ENCODE measurements around the gene PRKAG1.

Gene PRKAG1

DNA sequence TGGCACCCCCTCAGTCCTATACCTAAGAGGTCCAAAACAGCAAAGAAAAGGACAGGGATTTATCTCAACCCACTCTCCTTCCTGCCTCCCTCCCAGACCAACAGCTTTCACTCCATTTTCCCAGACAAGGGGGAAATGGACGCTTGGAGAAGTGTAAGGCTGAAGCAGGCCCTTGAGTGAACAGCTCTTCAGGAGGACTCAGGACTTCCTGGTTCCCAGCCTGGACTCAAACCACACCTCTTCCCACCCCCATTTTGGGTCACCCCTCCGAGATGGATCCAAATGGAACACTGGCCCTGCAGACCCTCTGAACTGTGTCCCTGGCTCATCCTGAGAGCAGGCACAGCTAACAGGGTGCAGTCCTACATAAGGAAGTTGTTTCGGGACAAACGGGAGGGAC is 39.3 kb upstream of the PRKAG1 start:
- Histone ChIP-seq H3K27me3 (replicated peaks; ENCODE audit: control insufficient read depth, insufficient read depth, low read length, poor library complexity, severe bottlenecking) (no peaks in the 10 kb centered on the region), H3K36me3 (ENCODE audit: control insufficient read depth, insufficient read depth, low read length) (peaks cover 21% of the 10 kb centered on the region), H3K9me3 (ENCODE audit: control insufficient read depth, low read length) (no peaks in the 10 kb centered on the region), H3K27ac (ENCODE audit: insufficient read depth, low read length, poor library complexity, severe bottlenecking) (peak overlapping the region; percentile 94), H3K4me1 (ENCODE audit: control insufficient read depth, insufficient read depth, low read length, poor library complexity, severe bottlenecking) (peaks cover 51% of the 10 kb centered on the region), H3K4me3 (ENCODE audit: insufficient read depth, low read depth, low read length, poor library complexity, severe bottlenecking) (peak overlapping the region; percentile 46)
- DNase-seq, result no peak

DNA sequence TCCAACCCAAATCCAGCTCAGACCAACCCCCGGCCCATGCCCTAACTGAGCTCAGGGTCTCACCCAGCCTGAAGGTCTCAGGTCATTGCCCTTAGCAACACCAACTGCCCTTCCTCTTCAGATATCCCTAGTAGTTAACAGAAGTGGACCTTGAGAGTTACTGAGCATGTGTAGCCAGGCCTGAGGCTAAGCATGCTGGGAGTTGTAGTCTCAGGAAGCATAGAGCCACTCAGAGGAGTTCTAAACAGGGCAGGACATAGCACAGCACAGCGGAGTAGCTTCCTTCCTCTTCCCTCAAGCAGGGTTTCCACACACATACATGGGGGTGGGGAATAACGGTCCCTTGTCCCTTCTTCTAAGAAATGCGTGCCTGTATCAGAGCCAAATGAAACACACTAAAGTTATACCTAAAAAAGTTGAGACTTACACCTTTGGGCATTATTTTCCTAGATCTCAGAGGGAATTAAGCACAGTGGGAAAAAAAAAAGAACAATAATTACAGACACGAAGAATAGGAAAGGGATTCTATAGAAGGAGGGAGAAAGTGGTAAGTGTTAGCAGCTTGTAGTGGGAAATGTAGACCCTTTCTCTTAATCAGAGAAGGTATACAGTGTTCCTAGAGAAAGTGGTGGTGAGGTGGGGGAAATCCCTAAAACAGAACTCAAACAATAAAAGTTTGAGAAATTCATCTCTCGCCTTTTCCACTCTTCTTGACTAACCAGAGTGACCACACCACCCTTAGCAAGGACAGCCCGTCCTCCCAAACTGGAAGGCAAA is 37.6 kb upstream of the PRKAG1 start:
- peak; percentile 17 to 37 (median 27) for DNase-seq
- Histone ChIP-seq H3K27ac (ENCODE audit: insufficient read depth, low read length, poor library complexity, severe bottlenecking) (peak overlapping the region; percentile 94), H3K4me1 (ENCODE audit: control insufficient read depth, insufficient read depth, low read length, poor library complexity, severe bottlenecking) (peaks cover 49% of the 10 kb centered on the region), H3K4me3 (ENCODE audit: insufficient read depth, low read depth, low read length, poor library complexity, severe bottlenecking) (peak overlapping the region; percentile 3), H3K36me3 (ENCODE audit: control insufficient read depth, insufficient read depth, low read length) (peaks cover 38% of the 10 kb centered on the region), H3K9me3 (ENCODE audit: control insufficient read depth, low read length) (no peaks in the 10 kb centered on the region), H3K27me3 (replicated peaks; ENCODE audit: control insufficient read depth, insufficient read depth, low read length, poor library complexity, severe bottlenecking) (no peaks in the 10 kb centered on the region)

DNA sequence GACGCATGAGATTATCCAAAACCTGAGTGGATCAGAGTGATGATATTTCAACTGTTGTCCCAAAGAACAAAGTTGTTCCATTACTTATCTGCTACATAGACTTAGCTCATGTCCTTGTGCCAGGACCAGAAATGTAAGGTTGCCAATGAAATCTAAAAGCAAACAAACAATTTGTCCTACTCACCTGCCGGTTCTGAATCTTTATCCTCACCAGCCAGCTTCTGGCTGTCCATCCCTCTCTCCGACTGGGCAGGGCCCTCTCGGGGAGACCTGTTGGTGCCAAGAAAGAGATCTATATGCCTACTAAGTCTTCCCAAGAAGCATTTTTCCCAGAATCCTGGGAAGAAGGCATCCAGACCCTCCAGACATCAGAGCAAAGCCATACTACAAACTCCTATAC is 36.5 kb upstream of the PRKAG1 start:
- Histone ChIP-seq H3K9me3 (ENCODE audit: control insufficient read depth, low read length) (no peaks in the 10 kb centered on the region), H3K27me3 (replicated peaks; ENCODE audit: control insufficient read depth, insufficient read depth, low read length, poor library complexity, severe bottlenecking) (no peaks in the 10 kb centered on the region), H3K36me3 (ENCODE audit: control insufficient read depth, insufficient read depth, low read length) (peaks cover 49% of the 10 kb centered on the region), H3K4me1 (ENCODE audit: control insufficient read depth, insufficient read depth, low read length, poor library complexity, severe bottlenecking) (peaks cover 45% of the 10 kb centered on the region), H3K4me3 (ENCODE audit: insufficient read depth, low read depth, low read length, poor library complexity, severe bottlenecking) (no peak overlapping the region), H3K27ac (ENCODE audit: insufficient read depth, low read length, poor library complexity, severe bottlenecking) (no peak overlapping the region)
- no peak for DNase-seq

DNA sequence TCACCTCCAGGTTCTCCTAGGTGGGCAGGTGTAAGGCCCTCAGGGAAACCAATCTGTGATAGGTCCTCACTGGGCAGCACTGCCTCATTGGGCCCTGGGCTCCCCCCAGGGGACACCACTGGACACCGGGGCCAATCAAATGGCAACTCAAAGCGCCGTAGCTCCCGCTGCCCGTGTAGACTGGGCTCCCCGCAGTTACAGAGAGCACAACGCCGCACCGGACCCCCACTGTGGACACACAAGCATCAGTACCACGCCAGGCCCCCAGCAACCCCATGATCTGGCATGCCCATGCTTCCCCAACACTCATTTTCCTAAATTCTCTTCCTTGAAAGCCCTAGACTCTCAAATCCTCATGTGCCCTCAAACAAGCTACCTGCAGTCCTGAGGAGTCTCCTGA is 35.9 kb upstream of the PRKAG1 start:
- Histone ChIP-seq H3K4me1 (ENCODE audit: control insufficient read depth, insufficient read depth, low read length, poor library complexity, severe bottlenecking) (peaks cover 45% of the 10 kb centered on the region), H3K36me3 (ENCODE audit: control insufficient read depth, insufficient read depth, low read length) (peaks cover 55% of the 10 kb centered on the region), H3K9me3 (ENCODE audit: control insufficient read depth, low read length) (no peaks in the 10 kb centered on the region), H3K4me3 (ENCODE audit: insufficient read depth, low read depth, low read length, poor library complexity, severe bottlenecking) (no peak overlapping the region), H3K27me3 (replicated peaks; ENCODE audit: control insufficient read depth, insufficient read depth, low read length, poor library complexity, severe bottlenecking) (no peaks in the 10 kb centered on the region), H3K27ac (ENCODE audit: insufficient read depth, low read length, poor library complexity, severe bottlenecking) (no peak overlapping the region)
- DNase-seq, result no peak

DNA sequence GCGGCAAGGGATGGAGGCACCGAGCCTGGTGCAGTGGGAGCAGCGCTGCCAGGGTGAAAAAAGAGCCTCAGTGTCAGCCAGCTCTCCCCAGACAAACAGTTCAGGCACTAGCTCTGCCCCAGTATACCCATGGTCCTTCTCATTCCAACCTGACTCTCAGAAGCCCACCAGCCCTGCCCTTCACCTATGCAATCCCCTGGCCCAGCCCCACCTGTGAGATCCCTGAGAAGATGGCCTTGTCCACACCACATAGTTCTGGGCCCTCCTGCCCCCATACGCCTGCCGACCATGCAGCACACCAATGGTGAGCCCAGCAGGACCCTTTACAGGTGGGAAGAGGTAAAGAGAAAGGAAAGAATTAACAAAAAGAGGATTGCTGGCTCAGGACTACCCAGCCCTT is 35.5 kb upstream of the PRKAG1 start:
- H3K27me3 ChIP-seq (replicated peaks; ENCODE audit: control insufficient read depth, insufficient read depth, low read length, poor library complexity, severe bottlenecking), result no peaks in the 10 kb centered on the region

DNA sequence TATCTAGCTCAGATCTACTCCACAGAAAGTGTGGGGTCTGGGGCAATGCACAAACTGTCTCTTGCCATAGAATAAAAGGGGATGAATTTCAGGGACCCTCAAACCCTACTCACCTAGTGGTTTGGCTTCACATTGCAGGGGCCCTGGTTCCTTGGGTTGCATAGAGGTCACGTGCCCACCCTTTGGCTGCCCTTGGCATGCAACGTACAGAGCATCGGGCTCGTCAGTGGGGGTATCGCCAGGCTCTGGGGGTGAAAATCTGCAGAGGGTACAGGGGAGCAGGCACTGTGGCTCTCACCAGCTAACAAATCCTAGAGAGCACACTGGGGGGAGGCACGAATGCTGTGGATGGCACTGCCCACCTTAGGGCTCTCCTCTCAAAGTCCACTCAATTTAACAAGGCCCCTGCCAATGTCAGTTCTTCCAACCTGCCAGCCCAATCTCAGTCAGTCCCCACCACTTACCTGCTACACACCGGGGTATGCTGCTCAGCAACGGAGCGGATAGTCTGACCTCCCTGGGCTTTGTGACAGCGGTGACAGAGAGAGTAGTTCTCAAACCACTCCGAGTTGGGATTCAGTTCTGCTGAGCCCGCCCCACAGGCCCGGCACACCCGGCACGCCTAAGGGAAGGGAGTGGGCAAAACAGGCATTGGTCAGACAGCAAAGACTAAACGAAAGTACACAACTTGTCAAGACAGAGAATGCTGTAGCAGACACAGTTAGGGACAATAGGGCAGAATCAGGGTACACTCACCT is 34.1 kb upstream of the PRKAG1 start:
- no peak for DNase-seq
- peaks cover 74% of the 10 kb centered on the region for H3K36me3 ChIP-seq (ENCODE audit: control insufficient read depth, insufficient read depth, low read length)
- H3K4me3 ChIP-seq (ENCODE audit: insufficient read depth, low read depth, low read length, poor library complexity, severe bottlenecking), result no peak overlapping the region
- H3K27me3 ChIP-seq (replicated peaks; ENCODE audit: control insufficient read depth, insufficient read depth, low read length, poor library complexity, severe bottlenecking), result no peaks in the 10 kb centered on the region
- H3K27ac ChIP-seq (ENCODE audit: insufficient read depth, low read length, poor library complexity, severe bottlenecking), result no peak overlapping the region
- H3K9me3 ChIP-seq (ENCODE audit: control insufficient read depth, low read length), result no peaks in the 10 kb centered on the region
- peaks cover 30% of the 10 kb centered on the region for H3K4me1 ChIP-seq (ENCODE audit: control insufficient read depth, insufficient read depth, low read length, poor library complexity, severe bottlenecking)

More for the DNA sequence above, 35.5 kb upstream of the PRKAG1 start:
- no peak overlapping the region for H3K27ac ChIP-seq (ENCODE audit: insufficient read depth, low read length, poor library complexity, severe bottlenecking)
- DNase-seq, result no peak
- H3K4me1 ChIP-seq (ENCODE audit: control insufficient read depth, insufficient read depth, low read length, poor library complexity, severe bottlenecking), result peaks cover 45% of the 10 kb centered on the region
- peaks cover 59% of the 10 kb centered on the region for H3K36me3 ChIP-seq (ENCODE audit: control insufficient read depth, insufficient read depth, low read length)
- no peaks in the 10 kb centered on the region for H3K9me3 ChIP-seq (ENCODE audit: control insufficient read depth, low read length)
- H3K4me3 ChIP-seq (ENCODE audit: insufficient read depth, low read depth, low read length, poor library complexity, severe bottlenecking), result no peak overlapping the region

DNA sequence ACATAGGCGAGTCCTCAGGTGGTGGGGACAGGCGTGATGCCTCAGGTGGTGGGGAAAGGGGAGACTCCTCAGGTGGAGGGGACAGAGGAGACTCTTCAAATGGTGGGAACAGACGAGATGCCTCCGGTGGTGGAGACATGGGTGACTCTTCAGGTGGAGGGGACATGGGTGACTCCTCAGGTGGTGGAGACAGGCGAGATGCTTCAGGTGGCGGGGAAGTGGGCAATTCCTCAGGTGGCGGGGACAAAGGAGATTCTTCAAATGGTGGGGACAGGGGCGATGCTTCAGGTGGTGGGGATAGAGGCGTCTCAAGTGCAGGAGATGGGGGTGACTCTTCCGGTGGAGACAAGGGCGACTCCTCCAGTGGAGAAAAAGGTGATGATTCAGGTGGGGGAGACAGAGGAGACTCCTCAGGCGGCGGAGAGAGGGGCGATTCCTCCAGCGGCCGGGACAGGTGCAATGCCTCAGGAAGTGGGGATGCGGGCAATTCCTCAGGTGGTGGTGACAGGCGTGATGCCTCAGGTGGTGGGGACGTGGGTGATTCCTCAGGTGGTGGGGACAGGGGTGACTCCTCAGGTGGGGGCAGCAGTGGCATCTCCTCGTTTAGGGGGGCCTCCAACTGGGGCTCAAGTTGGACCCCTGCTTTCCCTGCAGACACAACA is 33.3 kb upstream of the PRKAG1 start:
- Histone ChIP-seq H3K27me3 (replicated peaks; ENCODE audit: control insufficient read depth, insufficient read depth, low read length, poor library complexity, severe bottlenecking) (no peaks in the 10 kb centered on the region), H3K27ac (ENCODE audit: insufficient read depth, low read length, poor library complexity, severe bottlenecking) (no peak overlapping the region), H3K36me3 (ENCODE audit: control insufficient read depth, insufficient read depth, low read length) (peaks cover 80% of the 10 kb centered on the region), H3K4me1 (ENCODE audit: control insufficient read depth, insufficient read depth, low read length, poor library complexity, severe bottlenecking) (peaks cover 23% of the 10 kb centered on the region), H3K4me3 (ENCODE audit: insufficient read depth, low read depth, low read length, poor library complexity, severe bottlenecking) (no peak overlapping the region), H3K9me3 (ENCODE audit: control insufficient read depth, low read length) (no peaks in the 10 kb centered on the region)
- DNase-seq, result no peak

DNA sequence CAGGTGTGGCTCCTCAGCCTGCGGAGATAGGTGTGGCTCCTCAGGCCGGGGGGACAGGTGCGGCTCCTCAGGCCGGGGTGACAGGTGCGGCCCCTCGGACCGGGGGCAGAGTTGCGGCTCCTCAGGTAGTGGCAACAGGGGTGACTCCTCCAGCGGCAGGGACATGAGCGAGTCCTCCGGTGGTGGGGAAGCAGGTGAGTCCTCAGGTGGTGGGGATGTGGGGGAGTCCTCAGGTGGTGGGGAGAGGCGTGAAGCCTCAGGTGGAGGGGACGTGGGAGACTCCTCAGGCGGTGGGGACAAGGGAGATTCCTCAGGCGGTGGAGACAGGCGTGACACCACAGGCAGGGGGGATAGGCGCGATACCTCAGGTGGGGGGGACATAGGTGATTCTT is 32.8 kb upstream of the PRKAG1 start:
- no peak for DNase-seq
- Histone ChIP-seq H3K4me3 (ENCODE audit: insufficient read depth, low read depth, low read length, poor library complexity, severe bottlenecking) (no peak overlapping the region), H3K36me3 (ENCODE audit: control insufficient read depth, insufficient read depth, low read length) (peaks cover 85% of the 10 kb centered on the region)

DNA sequence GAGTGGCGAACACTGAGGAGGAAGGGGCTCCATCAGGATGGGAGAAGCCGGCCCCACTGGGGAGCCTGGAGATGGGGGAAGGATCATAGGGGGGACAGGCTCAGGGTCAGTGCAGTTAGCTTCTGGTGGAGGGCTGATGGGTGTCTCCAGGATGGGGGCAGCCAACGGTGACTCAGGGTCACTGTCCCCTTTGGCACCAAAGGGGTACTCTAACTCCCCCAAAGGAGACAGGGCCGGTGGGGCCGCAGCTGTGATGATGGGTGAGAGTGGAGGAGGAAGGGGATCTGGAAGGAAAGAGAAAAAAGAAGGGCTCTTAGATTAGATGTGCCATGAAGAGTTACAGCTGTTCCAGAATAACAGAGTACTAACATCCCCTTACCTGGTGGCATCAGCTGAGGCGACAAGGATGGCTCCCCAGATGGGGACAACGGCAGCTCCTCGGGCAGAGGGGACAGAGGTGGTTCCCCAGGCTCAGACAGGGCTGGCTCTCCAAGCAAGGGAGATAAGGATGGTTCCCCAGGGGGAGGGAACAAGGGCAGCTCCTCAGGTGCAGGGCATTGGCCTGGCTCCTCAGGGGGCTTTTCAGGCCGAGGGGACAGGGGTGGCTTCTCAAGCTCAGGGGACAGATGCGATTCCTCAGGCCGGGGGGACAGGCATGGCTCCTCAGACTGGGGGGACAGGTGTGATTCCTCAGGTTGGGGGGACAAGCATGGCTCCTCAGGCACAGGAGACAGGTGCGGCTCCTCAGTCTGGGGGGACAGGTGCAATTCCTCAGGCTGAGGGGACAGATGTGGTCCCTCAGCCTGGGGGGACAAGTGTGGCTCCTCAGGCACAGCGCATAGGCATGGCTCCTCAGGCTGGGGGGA is 32.2 kb upstream of the PRKAG1 start:
- no peaks in the 10 kb centered on the region for H3K9me3 ChIP-seq (ENCODE audit: control insufficient read depth, low read length)
- no peak overlapping the region for H3K27ac ChIP-seq (ENCODE audit: insufficient read depth, low read length, poor library complexity, severe bottlenecking)
- peaks cover 92% of the 10 kb centered on the region for H3K36me3 ChIP-seq (ENCODE audit: control insufficient read depth, insufficient read depth, low read length)
- no peaks in the 10 kb centered on the region for H3K27me3 ChIP-seq (replicated peaks; ENCODE audit: control insufficient read depth, insufficient read depth, low read length, poor library complexity, severe bottlenecking)
- H3K4me3 ChIP-seq (ENCODE audit: insufficient read depth, low read depth, low read length, poor library complexity, severe bottlenecking), result no peak overlapping the region
- DNase-seq, result no peak
- peaks cover 11% of the 10 kb centered on the region for H3K4me1 ChIP-seq (ENCODE audit: control insufficient read depth, insufficient read depth, low read length, poor library complexity, severe bottlenecking)

More for the DNA sequence above, 32.8 kb upstream of the PRKAG1 start:
- no peaks in the 10 kb centered on the region for H3K27me3 ChIP-seq (replicated peaks; ENCODE audit: control insufficient read depth, insufficient read depth, low read length, poor library complexity, severe bottlenecking)
- H3K9me3 ChIP-seq (ENCODE audit: control insufficient read depth, low read length), result no peaks in the 10 kb centered on the region
- H3K4me1 ChIP-seq (ENCODE audit: control insufficient read depth, insufficient read depth, low read length, poor library complexity, severe bottlenecking), result peaks cover 18% of the 10 kb centered on the region
- no peak overlapping the region for H3K27ac ChIP-seq (ENCODE audit: insufficient read depth, low read length, poor library complexity, severe bottlenecking)

Measured in effector memory CD4-positive, alpha-beta T cell (primary cell).